GM12892 (cell line): ENCODE measurements around the gene ASTN2.
A peak's percentile ranks its signal among the peaks of the same experiment; 100 is the strongest.

Experiments
- DNase-seq: peaks from one replicate; pipeline ENCODE4 v3.0.0; 2011; ENCODE audit not compliant: insufficient read length
- FAIRE-seq: peaks from 2 replicates; lab custom pipeline; 2011; peaks lifted over from hg19 to GRCh38; lab: Jason Lieb, UNC
- POLR2A ChIP-seq: IDR thresholded peaks from 2 replicates; pipeline ENCODE4 v1.6.1; 2011; ENCODE audit warnings: low read depth, low read length, control low read depth
- POLR2AphosphoS5 ChIP-seq: IDR thresholded peaks from 2 replicates; pipeline ENCODE4 v1.6.1; 2011; ENCODE audit warnings: low read depth, low read length, control low read depth
- TAF1 ChIP-seq: IDR thresholded peaks from 2 replicates; pipeline ENCODE4 v1.6.1; 2011; ENCODE audit warnings: low read depth, mild to moderate bottlenecking, control low read depth, low read length, borderline replicate concordance

ASTN2 gene

GRCh38 chr9:116674210-116674980 lies 740.5 kb downstream of the ASTN2 start:
- DNase-seq (no peak), FAIRE-seq (no peak)
- TF ChIP-seq TAF1: no peak
- no peak for TF ChIP-seq POLR2A

- no peak for DNase-seq
- FAIRE-seq: no peak
- TF ChIP-seq POLR2A (no peak), TAF1 (no peak), POLR2AphosphoS5 (no peak)
Measured at GRCh38 chr9:116673375-116673774, 741.5 kb downstream of the ASTN2 start.

- FAIRE-seq (no peak), DNase-seq (no peak)
Measured at GRCh38 chr9:116671605-116672004, 743.3 kb downstream of the ASTN2 start.

GRCh38 chr9:116668970-116669695 lies 745.7 kb downstream of the ASTN2 start:
- no peak for FAIRE-seq

More at GRCh38 chr9:116671605-116672004, 743.3 kb downstream of the ASTN2 start:
- TF ChIP-seq TAF1: no peak
- TF ChIP-seq POLR2A: no peak
- TF ChIP-seq POLR2AphosphoS5: no peak

GRCh38 chr9:116663581-116663980 lies 751.3 kb downstream of the ASTN2 start:
- DNase-seq: no peak
- TF ChIP-seq TAF1 (no peak), POLR2AphosphoS5 (no peak), POLR2A (no peak)
- FAIRE-seq: no peak

More at GRCh38 chr9:116668970-116669695, 745.7 kb downstream of the ASTN2 start:
- DNase-seq: no peak
- TF ChIP-seq TAF1 (no peak), POLR2A (no peak)

GRCh38 chr9:116662646-116663310 lies 752.1 kb downstream of the ASTN2 start:
- TF ChIP-seq TAF1: no peak
- TF ChIP-seq POLR2A: no peak
- no peak for TF ChIP-seq POLR2AphosphoS5
- no peak for FAIRE-seq
- DNase-seq: no peak

- FAIRE-seq (peak; percentile 90), DNase-seq (peak; percentile 12)
- TF ChIP-seq TAF1: no peak
Measured at GRCh38 chr9:116661037-116661954, 753.6 kb downstream of the ASTN2 start.

- FAIRE-seq (no peak), DNase-seq (no peak)
- TF ChIP-seq POLR2A (no peak), POLR2AphosphoS5 (no peak), TAF1 (no peak)
Measured at GRCh38 chr9:116658265-116658664, 756.6 kb downstream of the ASTN2 start.

- DNase-seq: no peak
- no peak for FAIRE-seq
- TF ChIP-seq POLR2A: no peak
- no peak for TF ChIP-seq TAF1
- no peak for TF ChIP-seq POLR2AphosphoS5
Measured at GRCh38 chr9:116656977-116657376, 757.9 kb downstream of the ASTN2 start.

GRCh38 chr9:116656501-116656971 lies 758.3 kb downstream of the ASTN2 start:
- FAIRE-seq (no peak), DNase-seq (no peak)
- TF ChIP-seq POLR2A (no peak), POLR2AphosphoS5 (no peak), TAF1 (no peak)

GRCh38 chr9:116654059-116654355 lies 760.9 kb downstream of the ASTN2 start:
- DNase-seq (no peak), FAIRE-seq (no peak)
- no peak for TF ChIP-seq POLR2AphosphoS5
- TF ChIP-seq TAF1: no peak
- no peak for TF ChIP-seq POLR2A

- DNase-seq (no peak), FAIRE-seq (no peak)
- no peak for TF ChIP-seq POLR2AphosphoS5
- no peak for TF ChIP-seq POLR2A
- no peak for TF ChIP-seq TAF1
Measured at GRCh38 chr9:116653348-116654058, 761.4 kb downstream of the ASTN2 start.
